BE2C (cell line): ENCODE measurements around the gene SOX5.

ENCODE experiments used
- DNase-seq: peaks from one replicate; pipeline ENCODE4 v3.0.0-alpha.2; 2020
- H3K27me3 ChIP-seq: fragments of 250-450 bp; sonication (Bioruptor Pico); 2 replicates; pipeline ENCODE4 v1.5.1; 2020; ENCODE audit warnings: mild to moderate bottlenecking
- H3K36me3 ChIP-seq: fragments of 250-450 bp; sonication (Bioruptor Pico); 2 replicates; pipeline ENCODE4 v1.5.1; 2020; ENCODE audit warnings: mild to moderate bottlenecking
- H3K4me1 ChIP-seq: fragments of 250-450 bp; sonication (Bioruptor Pico); 2 replicates; pipeline ENCODE4 v1.5.1; 2020
- H3K4me3 ChIP-seq: 2 replicates; pipeline ENCODE4 v1.5.1; 2011; ENCODE audit warnings: low read depth, low read length
- H3K9me3 ChIP-seq: fragments of 250-450 bp; sonication (Bioruptor Pico); 2 replicates; pipeline ENCODE4 v1.5.1; 2020
- TF ChIP-seq, protein P1 (sequence below): IDR thresholded peaks from 2 replicates; pipeline ENCODE4 v1.5.1; 2012; ENCODE audit warnings: mild to moderate bottlenecking, low read depth, low read length

SOX5 gene

DNA sequence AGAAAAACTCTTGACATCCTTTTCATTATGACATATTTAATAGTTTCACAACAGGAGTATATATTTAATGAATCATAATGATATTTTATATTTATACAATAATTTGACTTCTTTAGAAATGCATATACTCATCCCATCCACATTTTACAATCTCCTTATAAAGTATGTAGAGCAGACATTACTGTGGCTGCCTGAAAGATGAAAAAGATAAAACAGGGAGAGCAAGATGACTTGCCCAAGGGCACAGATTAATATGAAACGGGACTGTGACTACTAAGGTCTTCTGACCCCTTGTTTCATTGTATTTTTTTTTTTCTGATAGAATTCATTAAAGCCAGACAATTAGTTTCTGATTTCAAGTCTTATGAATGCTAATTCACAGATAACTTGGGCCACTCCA is 293.6 kb downstream of the SOX5 start:
- no peaks in the 10 kb centered on the region for H3K9me3 ChIP-seq
- no peaks in the 10 kb centered on the region for H3K4me1 ChIP-seq
- no peak overlapping the region for H3K4me3 ChIP-seq
- H3K27me3 ChIP-seq = no peaks in the 10 kb centered on the region
- DNase-seq = no peak
- no peaks in the 10 kb centered on the region for H3K36me3 ChIP-seq
- TF ChIP-seq, protein P1, sequence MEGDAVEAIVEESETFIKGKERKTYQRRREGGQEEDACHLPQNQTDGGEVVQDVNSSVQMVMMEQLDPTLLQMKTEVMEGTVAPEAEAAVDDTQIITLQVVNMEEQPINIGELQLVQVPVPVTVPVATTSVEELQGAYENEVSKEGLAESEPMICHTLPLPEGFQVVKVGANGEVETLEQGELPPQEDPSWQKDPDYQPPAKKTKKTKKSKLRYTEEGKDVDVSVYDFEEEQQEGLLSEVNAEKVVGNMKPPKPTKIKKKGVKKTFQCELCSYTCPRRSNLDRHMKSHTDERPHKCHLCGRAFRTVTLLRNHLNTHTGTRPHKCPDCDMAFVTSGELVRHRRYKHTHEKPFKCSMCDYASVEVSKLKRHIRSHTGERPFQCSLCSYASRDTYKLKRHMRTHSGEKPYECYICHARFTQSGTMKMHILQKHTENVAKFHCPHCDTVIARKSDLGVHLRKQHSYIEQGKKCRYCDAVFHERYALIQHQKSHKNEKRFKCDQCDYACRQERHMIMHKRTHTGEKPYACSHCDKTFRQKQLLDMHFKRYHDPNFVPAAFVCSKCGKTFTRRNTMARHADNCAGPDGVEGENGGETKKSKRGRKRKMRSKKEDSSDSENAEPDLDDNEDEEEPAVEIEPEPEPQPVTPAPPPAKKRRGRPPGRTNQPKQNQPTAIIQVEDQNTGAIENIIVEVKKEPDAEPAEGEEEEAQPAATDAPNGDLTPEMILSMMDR = no peak

DNA sequence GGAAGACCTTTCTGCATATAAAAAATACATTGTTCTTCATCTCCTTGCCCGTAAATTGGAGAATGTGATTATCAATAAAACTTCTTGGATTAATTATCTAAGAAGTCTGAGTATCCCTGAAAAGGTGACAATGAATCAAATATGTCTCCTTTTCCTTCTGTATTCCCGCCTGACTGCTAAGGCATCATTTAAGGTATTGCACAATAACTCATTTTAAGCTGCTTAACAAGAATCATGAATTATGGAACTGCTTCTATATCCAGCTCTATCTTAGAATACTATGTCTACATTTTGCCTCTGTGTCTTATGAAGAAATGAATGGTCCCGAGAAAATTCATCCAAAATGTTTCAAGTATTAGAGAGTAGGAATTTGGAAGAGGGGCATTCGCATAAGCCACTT is 294.4 kb downstream of the SOX5 start:
- TF ChIP-seq, protein P1 = no peak
- Histone ChIP-seq H3K9me3 (no peaks in the 10 kb centered on the region), H3K4me1 (no peaks in the 10 kb centered on the region), H3K36me3 (no peaks in the 10 kb centered on the region), H3K27me3 (no peaks in the 10 kb centered on the region), H3K4me3 (no peak overlapping the region)
- no peak for DNase-seq

DNA sequence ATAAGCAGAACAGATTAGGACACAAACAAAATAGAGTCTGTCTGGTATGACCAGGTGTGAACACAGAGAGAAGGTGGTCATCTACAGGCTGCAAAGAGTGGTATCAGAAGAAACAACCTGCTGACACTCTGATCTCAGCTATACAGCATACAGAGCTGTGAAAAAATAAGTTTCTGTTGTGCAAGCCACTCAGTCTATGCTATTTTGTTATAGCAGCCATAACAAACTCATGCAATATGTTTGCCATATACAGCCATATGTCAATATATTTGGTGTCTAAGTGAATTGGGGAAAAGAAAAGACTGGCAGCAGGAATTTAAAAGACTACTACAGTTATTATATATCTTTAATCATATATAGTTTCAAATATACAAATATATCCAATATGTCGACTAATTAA is 300.9 kb downstream of the SOX5 start:
- Histone ChIP-seq H3K27me3 (no peaks in the 10 kb centered on the region), H3K9me3 (no peaks in the 10 kb centered on the region), H3K4me3 (no peak overlapping the region), H3K4me1 (no peaks in the 10 kb centered on the region), H3K36me3 (no peaks in the 10 kb centered on the region)
- DNase-seq = no peak
- TF ChIP-seq, protein P1 = no peak

DNA sequence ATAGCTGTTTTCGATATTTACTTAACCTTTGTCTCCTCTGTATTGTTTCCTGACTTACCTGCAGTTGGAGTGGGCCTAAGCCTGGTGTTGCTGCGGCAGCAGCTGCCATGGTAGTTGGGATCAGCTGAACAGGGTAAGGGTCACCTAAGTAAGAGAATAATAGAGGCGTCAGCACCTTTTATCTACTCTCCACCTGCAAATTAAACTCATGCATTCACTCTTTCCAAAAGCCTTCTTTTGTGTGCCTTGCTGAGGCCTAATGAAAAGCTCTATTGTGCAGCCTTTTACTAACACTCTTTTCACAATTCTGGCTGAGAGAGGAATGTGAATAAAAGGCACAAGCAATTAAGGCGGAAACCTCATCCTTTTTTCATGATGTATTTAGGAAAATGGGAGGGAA is 308.7 kb downstream of the SOX5 start:
- no peaks in the 10 kb centered on the region for H3K36me3 ChIP-seq
- DNase-seq = no peak
- TF ChIP-seq, protein P1 = no peak
- H3K27me3 ChIP-seq = no peaks in the 10 kb centered on the region
- H3K4me1 ChIP-seq = no peaks in the 10 kb centered on the region
- H3K9me3 ChIP-seq = no peaks in the 10 kb centered on the region; the same call in 1 of the 2 replicates
- no peak overlapping the region for H3K4me3 ChIP-seq

DNA sequence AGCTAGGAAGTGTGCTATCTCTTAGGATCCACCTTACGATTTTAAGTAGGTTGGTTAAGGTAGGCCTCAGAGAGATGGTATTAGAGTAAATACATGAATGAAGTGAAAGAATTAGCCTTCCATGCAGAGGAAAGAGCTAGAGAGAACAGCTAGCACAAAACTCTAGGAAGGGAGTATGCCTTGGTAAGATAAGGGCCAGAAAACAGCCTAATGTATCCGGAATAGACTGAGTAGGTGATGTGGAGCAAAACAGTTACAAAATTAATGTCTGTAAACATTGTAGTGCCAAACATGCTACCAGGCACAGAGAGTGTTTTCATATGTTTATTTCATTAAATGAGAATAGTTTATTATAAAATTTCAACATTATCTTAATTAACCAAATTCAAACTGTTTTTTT is 315.1 kb downstream of the SOX5 start:
- DNase-seq = no peak
- no peaks in the 10 kb centered on the region; the same call in 1 of the 2 replicates for H3K9me3 ChIP-seq
- no peaks in the 10 kb centered on the region for H3K4me1 ChIP-seq
- H3K27me3 ChIP-seq = no peaks in the 10 kb centered on the region
- TF ChIP-seq, protein P1 = no peak
- no peaks in the 10 kb centered on the region for H3K36me3 ChIP-seq
- H3K4me3 ChIP-seq = no peak overlapping the region

DNA sequence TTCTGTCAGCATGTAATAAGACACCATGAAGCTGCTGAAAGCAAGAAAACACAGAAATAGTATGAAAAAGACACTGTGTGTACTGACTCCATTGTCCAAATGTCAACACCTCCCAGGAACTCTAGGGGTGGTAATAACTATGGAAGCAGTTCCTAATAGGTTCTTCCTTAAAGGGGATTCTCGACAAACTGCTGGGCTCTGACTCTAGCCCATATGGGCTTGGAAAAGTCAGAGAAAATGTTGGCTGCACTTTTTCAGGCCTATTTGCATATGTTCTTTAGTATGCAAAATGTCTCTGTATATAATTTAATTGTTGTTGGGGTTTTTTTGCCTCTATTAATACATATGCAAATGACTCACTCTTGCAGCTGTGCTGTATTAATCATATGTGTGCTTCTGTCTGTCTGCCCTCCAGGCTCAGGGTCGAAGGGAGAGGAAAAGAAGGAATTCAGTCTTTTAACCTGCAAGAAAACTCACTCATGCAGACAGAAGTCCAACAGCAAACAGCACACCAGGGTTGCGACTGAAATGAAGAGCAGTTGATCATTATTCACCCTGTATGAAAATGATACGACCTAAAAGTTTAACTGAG is 317.6 kb downstream of the SOX5 start:
- Histone ChIP-seq H3K36me3 (no peaks in the 10 kb centered on the region), H3K4me3 (no peak overlapping the region), H3K27me3 (no peaks in the 10 kb centered on the region), H3K4me1 (no peaks in the 10 kb centered on the region), H3K9me3 (no peaks in the 10 kb centered on the region; the same call in 1 of the 2 replicates)
- no peak for DNase-seq
- TF ChIP-seq, protein P1 = no peak
